HuH-7 (cell line): Measurements from ENCODE around the gene GMCL2.

Source experiments
- DNase-seq: peaks from one replicate; pipeline ENCODE4 v3.0.0; 2011; ENCODE audit warnings: low spot score

GMCL2 gene

GRCh38 chr5:178221853-178222252 lies 34.7 kb upstream of the GMCL2 start:
- no peak for DNase-seq

- DNase-seq = no peak
Observed at GRCh38 chr5:178221282-178221681, 34.1 kb upstream of the GMCL2 start.

GRCh38 chr5:178218827-178219226 lies 31.7 kb upstream of the GMCL2 start:
- DNase-seq = no peak

- no peak for DNase-seq
Observed at GRCh38 chr5:178218237-178218776, 31.1 kb upstream of the GMCL2 start.

- no peak for DNase-seq
Observed at GRCh38 chr5:178216779-178217178, 29.6 kb upstream of the GMCL2 start.

- no peak for DNase-seq
Observed at GRCh38 chr5:178216088-178216534, 28.9 kb upstream of the GMCL2 start.

- DNase-seq = no peak
Observed at GRCh38 chr5:178215280-178216002, 28.3 kb upstream of the GMCL2 start.

- DNase-seq = no peak
Observed at GRCh38 chr5:178214160-178214803, 27.1 kb upstream of the GMCL2 start.

GRCh38 chr5:178213748-178214151 lies 26.6 kb upstream of the GMCL2 start:
- DNase-seq = no peak

- no peak for DNase-seq
Observed at GRCh38 chr5:178213003-178213461, 25.9 kb upstream of the GMCL2 start.

- no peak for DNase-seq
Observed at GRCh38 chr5:178212241-178213002, 25.3 kb upstream of the GMCL2 start.

- no peak for DNase-seq
Observed at GRCh38 chr5:178211095-178212048, 24.2 kb upstream of the GMCL2 start.

- no peak for DNase-seq
Observed at GRCh38 chr5:178210686-178211085, 23.5 kb upstream of the GMCL2 start.

- DNase-seq = no peak
Observed at GRCh38 chr5:178210073-178210535, 22.9 kb upstream of the GMCL2 start.

- DNase-seq = no peak
Observed at GRCh38 chr5:178209334-178210072, 22.3 kb upstream of the GMCL2 start.

- DNase-seq = peak; percentile 52
Observed at GRCh38 chr5:178208540-178209227, 21.5 kb upstream of the GMCL2 start.

- no peak for DNase-seq
Observed at GRCh38 chr5:178207917-178208280, 20.7 kb upstream of the GMCL2 start.

GRCh38 chr5:178207183-178207916 lies 20.2 kb upstream of the GMCL2 start:
- no peak for DNase-seq
